GM21825 (cell line): ENCODE results near the gene SPINK8.
"Not testable (repeated sequence)": the region's sequence is repeated elsewhere in the genome, so short reads cannot be mapped to it uniquely, and the experiment has no call there.

ENCODE experiments used
- ATAC-seq: cut with Tn5 transposase; IDR thresholded peaks from one replicate; pipeline ENCODE4 v1.9.1; 2021; ENCODE audit warnings: mild to moderate bottlenecking, moderate library complexity; ENCODE audit not compliant: unreplicated experiment

The SPINK8 gene

GRCh38 chr3:48333346-48334245 is at the start of gene SPINK8:
Gene SPINK8 (minus strand): TSS chr3:48333661. CDS start chr3:48328341, 5,320 bp downstream.
- ATAC-seq, result not testable (repeated sequence)

- no peak for ATAC-seq
Measured at GRCh38 chr3:48372862-48373435, 39.5 kb upstream of the SPINK8 start.

DNA sequence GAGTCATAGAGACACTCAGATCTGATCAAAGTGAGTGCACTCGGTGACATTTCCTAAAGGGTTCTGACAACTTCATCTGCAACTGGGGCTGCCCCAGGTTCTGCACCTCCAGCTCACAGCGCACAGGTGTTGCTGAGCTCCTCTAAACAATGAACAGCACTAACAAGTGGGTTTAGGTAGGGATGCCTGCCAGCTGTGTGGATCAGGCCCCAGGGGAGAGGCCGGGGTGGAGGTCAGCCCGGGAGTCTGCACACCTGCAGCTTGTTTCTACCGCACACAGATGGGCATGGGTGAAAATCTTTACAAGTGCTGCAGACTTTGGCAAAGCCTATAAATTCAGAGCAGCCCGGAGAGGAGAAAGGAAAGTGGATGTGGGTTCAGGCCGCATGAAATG is 38.9 kb upstream of the SPINK8 start:
- no peak for ATAC-seq

DNA sequence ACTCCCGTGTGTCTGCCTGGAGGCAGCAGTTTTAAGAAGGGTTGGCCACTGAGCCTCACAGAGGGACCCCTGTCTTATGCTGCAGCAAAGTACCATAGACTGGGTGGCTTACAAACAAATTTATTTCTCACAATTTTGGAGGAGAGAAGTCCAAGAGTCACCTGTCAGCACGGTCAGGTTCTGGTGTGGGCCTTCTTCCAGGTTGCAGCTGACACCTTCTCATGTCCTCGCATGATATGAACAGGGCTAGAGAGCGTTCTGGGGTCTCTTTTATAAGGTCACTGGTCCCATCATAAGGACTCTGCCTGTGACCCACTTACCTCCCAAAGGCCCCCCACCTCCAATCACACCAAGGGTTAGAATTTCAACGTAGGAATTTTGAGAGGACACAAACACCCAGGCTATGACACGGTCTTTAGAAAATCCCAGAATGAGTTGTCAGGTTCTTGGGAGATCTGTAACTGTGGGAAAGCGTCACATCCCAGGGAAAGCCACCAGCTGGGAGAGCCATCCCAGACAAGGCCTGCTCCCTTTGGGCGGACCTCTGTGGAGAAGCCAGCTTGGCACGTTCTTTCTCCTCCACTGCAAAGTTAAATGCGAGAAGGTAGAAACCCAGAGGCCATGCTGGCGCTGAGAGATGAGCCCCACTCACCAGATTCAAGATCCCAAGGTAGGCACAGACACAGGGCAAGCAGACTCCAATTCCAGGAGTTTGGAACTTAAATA is 38.4 kb upstream of the SPINK8 start, which contains the start of gene FBXW12:
Gene FBXW12, plus strand, starts transcription at position 569 of the 726 bp plus-strand sequence. CDS start 549 bp downstream, outside the sequence.
- no peak for ATAC-seq

DNA sequence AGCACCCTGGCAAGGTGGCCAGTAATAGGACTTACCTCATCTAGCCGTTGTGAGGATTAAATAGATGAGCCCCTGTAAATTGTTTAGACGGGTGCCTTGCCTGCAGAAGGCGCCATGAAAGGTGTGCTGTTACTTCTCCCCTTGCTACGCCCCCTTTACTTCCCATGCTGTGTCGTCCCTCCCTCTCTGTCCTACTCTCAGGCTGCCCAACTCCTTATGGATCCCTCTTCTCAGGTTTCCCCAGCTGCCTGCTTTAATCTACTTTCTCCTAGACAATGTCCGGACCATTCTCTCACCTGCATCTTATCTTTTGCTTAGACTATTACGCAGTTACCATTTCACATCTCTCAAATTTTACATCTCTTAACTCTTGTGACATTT is 36.9 kb upstream of the SPINK8 start:
- no peak for ATAC-seq

GRCh38 chr3:48369693-48370332 is 36.4 kb upstream of the SPINK8 start:
- no peak for ATAC-seq

DNA sequence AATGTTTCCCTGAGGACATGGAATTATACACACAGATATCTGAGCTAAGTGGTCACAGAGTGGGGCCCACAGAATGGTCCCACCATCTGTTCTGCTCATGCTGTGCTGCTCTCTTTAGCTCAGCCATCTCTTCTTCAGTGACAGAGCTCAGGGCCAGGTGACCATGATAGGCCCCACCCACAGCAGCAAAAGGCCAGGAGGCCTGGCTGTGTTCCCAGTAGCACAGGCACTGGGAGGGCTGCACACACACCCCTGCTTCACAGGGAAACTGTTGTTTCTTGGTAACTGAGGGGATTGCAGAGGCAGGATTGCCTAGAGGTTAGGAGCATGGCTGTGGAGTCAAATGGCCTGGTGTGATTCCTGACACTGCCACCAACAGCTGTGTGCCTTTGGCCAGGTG is 33.7 kb upstream of the SPINK8 start:
- no peak for ATAC-seq

- ATAC-seq, result no peak
Measured at GRCh38 chr3:48364840-48365239, 31.4 kb upstream of the SPINK8 start.

DNA sequence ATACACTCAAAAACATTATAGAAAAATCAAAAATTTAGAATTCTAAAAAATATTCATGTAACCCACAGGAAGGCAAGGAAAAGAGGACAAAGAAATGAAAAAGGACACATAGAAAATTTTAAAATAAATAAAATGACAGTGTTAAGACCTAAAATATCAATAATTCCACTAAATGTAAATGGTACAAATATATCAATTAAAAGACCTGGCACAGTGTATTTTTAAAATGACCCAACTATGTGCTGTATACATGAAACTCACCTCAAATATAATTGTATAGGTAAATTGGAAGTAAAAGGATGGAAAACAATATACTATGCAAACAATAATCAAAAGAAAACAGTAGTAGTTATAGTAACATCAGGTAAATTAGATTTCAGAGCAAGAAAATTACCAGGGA is 28.5 kb upstream of the SPINK8 start:
- no peak for ATAC-seq

GRCh38 chr3:48356419-48356818 is 23.0 kb upstream of the SPINK8 start:
- ATAC-seq, result no peak

GRCh38 chr3:48353987-48354386 is 20.5 kb upstream of the SPINK8 start:
- ATAC-seq, result no peak

- no peak for ATAC-seq
Measured at GRCh38 chr3:48352546-48352945, 19.1 kb upstream of the SPINK8 start.

DNA sequence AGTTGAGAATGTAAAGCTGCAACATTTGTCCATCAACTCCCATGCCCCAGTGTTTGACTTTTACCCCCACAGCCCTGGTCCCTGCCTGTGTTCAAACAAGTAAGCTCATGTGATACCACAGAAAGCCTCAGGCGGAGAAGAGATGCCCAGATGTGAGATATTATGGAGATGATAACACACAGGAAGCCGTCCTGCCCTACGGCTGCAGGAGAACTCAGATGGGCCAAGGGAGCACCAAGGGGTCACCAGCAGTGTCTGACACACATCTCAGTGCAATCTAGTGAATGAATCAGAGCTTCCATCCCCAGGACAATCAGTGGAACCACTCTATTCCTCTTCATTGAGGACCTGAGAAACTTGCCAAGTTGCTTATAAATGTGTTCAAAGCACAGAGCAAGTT is 14.0 kb upstream of the SPINK8 start:
- ATAC-seq, result no peak

DNA sequence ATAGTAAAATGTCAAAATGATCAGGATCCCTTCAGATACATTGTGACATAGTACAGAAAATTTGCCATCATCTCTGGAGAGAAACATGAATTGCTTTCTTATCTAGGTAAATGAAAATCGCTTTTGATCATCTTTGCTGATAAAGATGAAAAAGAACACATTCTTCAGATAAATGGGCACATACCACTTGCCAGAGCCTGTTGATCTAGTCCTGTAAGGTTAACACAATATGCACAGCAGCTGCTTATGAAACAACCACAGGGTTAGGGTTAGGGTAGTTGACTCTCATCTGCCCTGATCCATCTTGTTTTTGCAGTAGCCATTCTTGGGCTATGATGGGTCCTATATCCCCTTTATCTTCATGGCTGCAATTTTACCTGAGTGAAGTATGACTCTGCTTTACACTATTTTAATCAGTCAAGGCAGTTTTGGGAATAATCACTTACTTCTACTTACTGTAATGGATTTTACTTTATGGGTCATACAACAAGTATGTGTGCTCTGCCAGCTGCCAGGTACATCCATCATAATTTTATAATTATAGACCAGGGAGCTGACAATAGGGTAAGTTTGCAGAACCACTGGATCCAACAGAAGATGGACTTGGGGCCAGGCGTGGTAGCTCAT is 12.6 kb upstream of the SPINK8 start:
- ATAC-seq, result no peak

GRCh38 chr3:48344867-48345507 is 11.5 kb upstream of the SPINK8 start:
- ATAC-seq, result no peak

DNA sequence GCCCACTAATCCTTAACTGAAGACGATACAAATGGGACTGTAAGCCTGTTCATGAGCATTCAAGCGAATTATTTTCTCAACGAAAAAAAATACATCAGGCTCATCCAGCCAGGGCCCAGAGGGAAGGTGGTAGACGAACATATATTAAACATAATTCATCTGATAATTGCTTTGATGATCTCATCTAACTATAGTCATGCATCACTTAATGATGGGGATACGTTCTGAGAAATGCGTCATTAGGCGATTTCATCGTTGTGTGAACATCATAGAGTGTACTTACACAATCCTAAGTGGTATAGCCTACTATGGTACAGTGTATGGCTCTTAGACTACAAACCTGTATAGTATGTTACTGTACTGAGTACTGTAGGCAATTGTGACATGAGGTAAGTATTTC is 10.0 kb upstream of the SPINK8 start:
- no peak for ATAC-seq

DNA sequence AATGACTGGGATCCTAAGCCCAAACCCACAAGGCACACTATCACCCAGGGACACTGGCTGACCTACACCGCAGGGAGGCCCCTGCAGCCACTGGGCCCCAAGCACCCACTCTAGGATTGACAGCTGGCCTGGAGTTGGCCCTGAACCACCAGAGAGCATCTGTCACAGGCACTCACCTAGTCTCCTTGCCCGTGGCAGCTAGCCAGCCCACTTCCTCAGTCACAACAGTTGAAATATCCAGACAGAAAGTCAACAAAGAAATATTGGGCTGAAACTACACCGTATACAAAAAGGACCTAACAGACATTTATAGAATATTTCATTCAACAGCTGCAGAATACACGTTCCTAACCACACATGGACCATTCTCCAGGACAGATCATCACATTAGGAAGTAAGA is 5.2 kb upstream of the SPINK8 start:
- ATAC-seq, result no peak

GRCh38 chr3:48337536-48337935 is 4.1 kb upstream of the SPINK8 start:
- not testable (repeated sequence) for ATAC-seq

DNA sequence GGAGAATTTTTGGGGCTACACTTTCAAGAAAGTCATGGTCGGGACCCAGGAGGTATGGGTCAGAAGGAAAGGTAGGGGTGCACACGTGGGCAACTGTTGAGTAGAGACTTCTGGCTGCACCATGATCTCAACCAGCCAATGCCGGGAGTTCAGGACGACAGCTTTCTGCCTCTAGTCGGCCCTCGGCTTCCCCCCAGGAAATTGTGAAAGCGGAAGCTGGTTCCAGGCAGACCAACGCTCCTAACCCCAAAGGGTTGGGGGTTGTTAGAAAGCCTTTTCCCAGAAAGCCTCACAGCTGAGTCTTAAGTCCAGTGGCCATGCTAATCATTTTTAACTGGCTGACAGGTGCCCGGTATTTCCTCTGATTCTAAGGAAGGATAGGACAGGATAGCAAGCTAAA is 1.8 kb upstream of the SPINK8 start:
- not testable (repeated sequence) for ATAC-seq

- ATAC-seq, result no peak
Measured at GRCh38 chr3:48334605-48335004, 1.1 kb upstream of the SPINK8 start.
